ENCODE measurements around the gene AKR1D1.

GRCh38 chr7:138076196-138076595 is at the start of gene AKR1D1:
- TF ChIP-seq CTCF (conservative IDR thresholded peaks at IDR 0.05) (no peak), EZH2 (IDR thresholded peaks at IDR 0.05; ENCODE audit: low read depth) (no peak)

Measured in PC-9 (cell line).